Activated CD8-positive, alpha-beta memory T cell treated with anti-CD3 and anti-CD28 coated beads, Interleukin-2, amount 50 U/mL, for 1 hour (primary cell): ENCODE measurements around the gene RNF214.
"Not testable (repeated sequence)": the region's sequence is repeated elsewhere in the genome, so short reads cannot be mapped to it uniquely, and the experiment has no call there.

Experiments
- DNase-seq: peaks from one replicate; pipeline ENCODE4 v3.0.0-alpha.2; 2020; ENCODE audit errors: extremely low read depth

The RNF214 gene

GRCh38 chr11:117232092-117232878 lies at the start of gene RNF214:
TSS of gene RNF214 (plus strand) at chr11:117232671. CDS start at chr11:117234273, 1,602 bp downstream.
- DNase-seq: no peak

- DNase-seq: not testable (repeated sequence)
Observed at GRCh38 chr11:117183178-117183577, 49.3 kb upstream of the RNF214 start.

DNA sequence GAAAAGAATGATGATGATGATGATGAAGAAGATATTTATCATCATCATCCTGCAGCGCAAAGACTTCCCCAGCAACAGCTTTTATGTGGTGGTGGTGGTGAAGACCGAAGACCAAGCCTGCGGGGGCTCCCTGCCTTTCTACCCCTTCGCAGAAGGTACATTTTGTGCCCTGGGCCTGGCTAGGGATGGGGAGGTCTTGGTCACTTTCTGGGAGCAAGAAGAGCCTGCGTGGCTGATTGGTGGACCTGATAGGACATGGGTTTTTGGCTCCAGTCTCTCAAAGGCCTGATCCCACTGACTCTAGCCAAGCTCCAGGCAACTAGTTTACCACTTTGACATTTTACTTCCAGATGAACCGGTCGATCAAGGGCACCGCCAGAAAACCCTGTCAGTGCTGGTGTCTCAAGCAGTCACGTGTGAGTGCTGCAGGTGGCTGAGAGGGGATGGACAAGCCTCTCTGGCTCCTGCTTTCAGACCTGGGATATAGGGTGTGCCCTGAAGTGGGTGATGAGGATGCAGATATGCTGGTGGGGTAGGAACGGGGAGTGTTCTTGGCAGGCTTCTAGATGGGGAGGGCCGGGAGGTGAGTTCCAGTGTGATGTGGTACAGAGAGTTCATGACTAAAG lies 48.6 kb upstream of the RNF214 start:
- no peak for DNase-seq

DNA sequence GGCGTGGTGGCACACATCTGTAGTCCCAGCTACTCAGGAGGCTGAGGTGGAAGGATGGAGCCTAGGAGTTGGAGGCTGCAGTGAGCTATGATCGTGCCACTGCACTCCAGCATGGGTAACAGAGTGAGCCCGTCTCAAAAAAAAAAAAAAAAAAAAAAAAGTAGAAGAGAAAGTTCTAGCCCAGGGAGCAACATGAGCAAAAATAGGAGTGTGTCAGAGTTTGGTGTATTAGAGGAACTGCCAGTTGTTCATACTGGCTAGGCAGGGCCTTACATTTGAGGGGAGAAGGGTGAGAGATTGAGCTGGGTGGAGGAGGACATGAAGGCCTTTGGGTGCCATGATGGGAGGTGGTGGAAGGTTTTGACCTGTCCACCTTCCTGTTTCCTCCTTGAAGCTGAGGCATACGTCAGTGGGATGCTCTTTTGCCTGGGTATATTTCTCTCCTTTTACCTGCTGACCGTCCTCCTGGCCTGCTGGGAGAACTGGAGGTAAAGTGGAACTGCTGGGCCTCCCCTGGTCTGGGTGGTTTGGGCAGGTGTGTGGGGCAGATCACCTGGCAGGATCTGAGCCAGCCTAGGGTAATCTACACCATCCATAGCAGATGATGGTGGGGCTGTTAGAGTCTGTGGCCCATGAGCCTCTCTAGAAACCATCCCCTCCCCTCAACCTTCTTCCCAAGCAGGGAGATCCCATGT lies 46.6 kb upstream of the RNF214 start:
- DNase-seq: no peak

DNA sequence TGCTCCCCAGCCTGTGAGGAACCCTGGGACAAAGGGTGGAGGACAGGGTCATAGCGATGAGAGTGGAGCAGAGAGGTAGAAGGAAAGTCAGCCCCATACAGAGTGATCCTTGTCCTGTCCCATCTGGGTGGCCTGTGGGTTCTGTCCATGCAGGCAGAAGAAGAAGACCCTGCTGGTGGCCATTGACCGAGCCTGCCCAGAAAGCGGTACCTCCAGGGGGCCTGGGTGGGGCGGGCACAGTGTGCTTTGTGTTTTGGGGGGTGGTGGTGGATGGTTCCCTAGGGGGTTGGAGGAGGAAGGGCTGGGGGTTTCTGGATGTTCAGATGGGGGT lies 46.1 kb upstream of the RNF214 start:
- no peak for DNase-seq

DNA sequence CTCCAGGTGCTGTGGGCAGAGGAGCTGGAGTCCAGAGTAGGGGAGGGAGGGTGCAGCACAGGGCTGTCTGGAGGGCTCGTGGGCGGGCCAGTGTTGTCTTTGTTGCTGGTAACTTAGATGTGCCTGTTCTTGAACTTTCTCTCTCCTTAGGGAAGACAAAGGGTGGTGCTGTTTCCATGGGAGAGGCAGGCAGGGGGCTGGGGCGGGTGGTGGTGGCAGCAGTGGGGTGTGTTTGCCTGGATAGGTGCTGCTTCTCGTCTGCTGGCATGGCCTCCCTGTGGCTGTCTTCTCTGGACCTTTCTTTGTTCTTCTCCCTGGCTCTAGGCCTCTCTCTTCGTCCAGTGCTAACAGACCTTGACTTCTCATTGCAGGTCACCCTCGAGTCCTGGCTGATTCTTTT lies 45.5 kb upstream of the RNF214 start:
- no peak for DNase-seq

GRCh38 chr11:117187428-117187798 lies 45.1 kb upstream of the RNF214 start:
- no peak for DNase-seq

DNA sequence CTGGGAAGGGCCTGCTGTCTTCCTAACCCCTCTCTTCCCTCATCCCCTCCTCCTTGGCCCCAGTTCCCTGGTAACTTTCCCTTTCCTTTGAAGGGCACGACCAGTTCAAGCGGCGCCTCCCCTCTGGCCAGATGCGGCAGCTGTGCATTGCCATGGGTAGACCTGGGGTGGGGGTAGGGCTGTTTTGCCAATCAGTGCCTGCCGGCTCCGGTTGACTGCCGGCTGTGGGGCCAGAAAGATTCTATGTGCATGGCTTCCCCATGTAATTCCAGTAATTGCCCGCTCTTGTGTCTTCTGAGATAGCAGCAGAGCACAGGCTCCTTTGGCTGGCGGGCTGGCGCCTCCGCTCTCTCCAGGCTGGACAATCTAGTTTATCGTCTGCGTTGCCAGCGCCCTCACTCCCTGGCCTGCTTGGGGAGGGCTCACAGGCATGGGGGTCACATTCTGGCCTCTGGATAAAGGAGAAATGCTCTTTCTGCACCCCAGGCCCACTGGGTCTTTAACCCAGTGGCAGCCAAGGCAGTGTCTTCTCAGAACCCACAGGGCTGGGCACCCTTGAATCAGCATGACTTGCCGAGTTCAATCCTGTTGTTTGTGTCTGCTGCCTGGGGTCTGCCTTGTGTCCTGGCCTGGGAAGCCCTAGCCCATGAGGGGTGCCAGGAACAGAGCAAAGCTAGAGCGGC lies 44.5 kb upstream of the RNF214 start:
- no peak for DNase-seq

GRCh38 chr11:117188620-117189081 lies 43.8 kb upstream of the RNF214 start:
- no peak for DNase-seq

DNA sequence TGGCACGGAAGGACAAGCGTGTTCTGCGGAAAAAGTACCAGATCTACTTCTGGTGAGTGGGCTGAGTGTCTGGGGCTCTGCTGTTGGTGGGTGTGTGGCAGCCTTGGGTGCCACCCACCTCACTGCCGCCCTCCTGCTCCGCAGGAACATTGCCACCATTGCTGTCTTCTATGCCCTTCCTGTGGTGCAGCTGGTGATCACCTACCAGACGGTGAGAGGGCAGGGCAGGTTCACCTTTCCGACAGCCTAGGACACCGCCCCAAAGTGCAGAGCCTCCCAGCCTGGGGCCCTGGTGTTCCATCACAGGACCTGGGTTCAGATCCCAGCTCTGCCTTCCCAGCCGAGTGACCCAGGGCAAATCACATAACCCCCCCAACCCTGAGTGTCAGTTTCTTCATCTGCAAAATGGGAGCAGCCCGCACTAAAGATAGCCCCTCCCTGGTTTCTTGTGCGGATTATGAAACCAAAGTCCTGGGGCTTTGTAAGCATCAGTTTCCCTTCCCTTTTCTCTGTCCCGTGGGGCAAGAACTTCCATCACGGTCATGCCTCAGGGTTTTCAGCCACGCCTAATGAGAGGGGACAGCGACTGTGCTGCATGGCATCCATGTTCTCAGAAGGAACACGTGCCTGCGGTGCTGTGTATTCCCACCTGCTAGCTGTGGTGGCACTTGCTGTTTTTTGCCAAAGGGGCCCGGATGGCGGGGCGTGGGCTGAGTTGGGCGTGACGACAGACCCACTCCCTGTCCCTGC lies 43.1 kb upstream of the RNF214 start:
- DNase-seq: no peak

GRCh38 chr11:117189941-117190544 lies 42.4 kb upstream of the RNF214 start:
- DNase-seq: no peak

DNA sequence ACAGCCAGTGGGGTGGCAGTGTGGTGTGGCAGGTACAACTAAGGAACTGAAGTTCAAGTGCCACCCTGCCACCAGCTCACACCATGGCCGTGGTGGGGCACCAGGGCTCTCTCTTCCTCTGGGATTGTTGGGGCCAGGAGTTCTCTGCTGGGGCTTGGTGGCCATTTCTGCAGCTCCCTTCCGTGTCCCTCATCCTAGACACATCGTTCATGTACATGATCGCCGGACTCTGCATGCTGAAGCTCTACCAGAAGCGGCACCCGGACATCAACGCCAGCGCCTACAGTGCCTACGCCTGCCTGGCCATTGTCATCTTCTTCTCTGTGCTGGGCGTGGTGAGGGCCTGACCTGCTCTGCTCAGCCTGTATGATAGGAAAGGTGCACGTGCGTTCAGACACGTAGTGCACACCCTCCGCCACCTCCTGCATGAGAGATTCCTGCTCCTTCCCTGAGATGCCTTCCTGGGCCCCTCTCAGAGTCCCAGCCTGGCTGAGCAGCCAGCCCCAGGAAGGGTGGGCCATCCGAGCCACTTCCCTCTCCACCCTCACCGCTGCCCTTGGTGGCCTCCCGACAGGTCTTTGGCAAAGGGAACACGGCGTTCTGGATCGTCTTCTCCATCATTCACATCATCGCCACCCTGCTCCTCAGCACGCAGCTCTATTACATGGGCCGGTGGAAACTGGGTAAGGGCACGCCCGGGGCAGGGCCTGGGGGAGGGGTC lies 40.6 kb upstream of the RNF214 start:
- no peak for DNase-seq

DNA sequence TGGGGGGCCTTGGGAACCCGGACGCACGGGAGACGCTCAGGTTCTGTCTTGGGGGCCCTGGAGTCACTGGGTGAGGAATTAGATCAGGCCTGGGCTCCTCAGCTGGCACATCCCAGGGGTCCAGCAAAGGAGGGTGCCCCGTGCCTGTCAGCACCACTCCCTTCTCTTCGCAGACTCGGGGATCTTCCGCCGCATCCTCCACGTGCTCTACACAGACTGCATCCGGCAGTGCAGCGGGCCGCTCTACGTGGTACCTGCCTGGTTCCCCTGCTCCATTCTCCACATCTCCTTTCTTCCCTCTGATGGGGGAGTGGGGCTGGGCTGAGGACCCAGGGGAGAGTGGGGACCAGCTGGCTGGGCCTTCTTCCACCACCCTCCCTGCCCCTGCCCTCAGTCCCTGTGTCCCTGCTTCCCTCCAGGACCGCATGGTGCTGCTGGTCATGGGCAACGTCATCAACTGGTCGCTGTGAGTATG lies 40.0 kb upstream of the RNF214 start:
- no peak for DNase-seq

GRCh38 chr11:117193130-117194020 lies 39.1 kb upstream of the RNF214 start:
- DNase-seq: no peak

DNA sequence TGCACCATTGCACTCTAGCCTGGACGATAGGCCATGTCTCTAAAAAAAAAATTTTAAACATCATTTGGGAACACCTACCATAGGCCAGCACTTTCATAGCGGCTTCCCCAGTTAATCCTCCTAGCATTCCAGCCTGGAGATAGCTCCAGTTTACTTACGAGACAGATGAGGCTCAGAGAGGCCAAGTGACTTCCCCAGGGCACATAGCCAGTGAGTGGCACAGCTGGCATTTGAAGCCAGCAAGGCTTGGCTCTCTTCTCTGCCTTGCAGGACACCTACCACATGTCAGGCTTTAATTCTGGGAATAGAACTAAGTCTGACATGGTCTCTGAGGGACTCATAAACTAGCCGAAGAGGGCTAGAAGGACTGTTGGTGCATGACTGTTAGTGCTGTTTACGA lies 38.2 kb upstream of the RNF214 start:
- DNase-seq: no peak

DNA sequence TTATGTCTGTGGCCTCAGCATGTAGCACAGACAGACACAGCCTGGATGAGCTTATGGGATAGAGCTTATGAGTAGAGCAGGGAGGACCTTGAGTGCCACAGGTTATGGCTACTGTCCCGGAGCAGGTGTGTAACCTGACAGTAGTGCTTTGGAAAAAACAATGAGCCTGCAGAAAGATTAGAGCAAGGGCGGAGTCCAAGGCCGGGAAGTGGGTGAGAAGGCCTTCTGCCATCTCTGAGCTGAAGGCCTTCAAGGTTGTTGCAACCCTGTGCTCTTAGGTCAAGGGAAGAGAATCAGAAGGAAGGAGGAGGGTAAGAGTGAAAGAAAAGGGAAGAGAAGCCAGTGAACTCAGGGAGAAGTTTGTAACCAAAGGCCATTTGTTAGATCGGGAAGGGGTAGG lies 37.2 kb upstream of the RNF214 start:
- DNase-seq: no peak

DNA sequence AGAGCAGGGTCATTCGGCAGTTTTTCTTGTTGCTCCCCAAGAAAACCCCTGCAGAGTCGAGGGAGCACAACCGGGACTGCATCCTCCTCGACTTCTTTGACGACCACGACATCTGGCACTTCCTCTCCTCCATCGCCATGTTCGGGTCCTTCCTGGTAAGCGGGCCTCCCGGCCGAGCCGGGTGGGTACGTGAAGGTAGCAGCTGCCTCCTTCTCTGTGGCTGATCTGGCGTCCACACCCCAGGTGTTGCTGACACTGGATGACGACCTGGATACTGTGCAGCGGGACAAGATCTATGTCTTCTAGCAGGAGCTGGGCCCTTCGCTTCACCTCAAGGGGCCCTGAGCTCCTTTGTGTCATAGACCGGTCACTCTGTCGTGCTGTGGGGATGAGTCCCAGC lies 36.7 kb upstream of the RNF214 start:
- DNase-seq: no peak

DNA sequence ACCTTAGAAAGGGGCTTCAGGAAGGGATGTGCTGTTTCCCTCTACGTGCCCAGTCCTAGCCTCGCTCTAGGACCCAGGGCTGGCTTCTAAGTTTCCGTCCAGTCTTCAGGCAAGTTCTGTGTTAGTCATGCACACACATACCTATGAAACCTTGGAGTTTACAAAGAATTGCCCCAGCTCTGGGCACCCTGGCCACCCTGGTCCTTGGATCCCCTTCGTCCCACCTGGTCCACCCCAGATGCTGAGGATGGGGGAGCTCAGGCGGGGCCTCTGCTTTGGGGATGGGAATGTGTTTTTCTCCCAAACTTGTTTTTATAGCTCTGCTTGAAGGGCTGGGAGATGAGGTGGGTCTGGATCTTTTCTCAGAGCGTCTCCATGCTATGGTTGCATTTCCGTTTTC lies 35.5 kb upstream of the RNF214 start:
- no peak for DNase-seq
